NCI-H1930 (cell line): Measurements from ENCODE around the gene CBX4.
A peak's percentile ranks its signal among the peaks of the same experiment; 100 is the strongest.

Experiments used
- DNase-seq, 2 experiments: peaks; one replicate each; lab custom pipeline; 2025; lab: John Stamatoyannopoulos, UW

The CBX4 gene

GRCh38 chr17:79841369-79842135 is 2.3 kb upstream of the CBX4 start:
- no peak for DNase-seq

GRCh38 chr17:79840989-79841286 is 1.7 kb upstream of the CBX4 start:
- DNase-seq = no peak

DNA sequence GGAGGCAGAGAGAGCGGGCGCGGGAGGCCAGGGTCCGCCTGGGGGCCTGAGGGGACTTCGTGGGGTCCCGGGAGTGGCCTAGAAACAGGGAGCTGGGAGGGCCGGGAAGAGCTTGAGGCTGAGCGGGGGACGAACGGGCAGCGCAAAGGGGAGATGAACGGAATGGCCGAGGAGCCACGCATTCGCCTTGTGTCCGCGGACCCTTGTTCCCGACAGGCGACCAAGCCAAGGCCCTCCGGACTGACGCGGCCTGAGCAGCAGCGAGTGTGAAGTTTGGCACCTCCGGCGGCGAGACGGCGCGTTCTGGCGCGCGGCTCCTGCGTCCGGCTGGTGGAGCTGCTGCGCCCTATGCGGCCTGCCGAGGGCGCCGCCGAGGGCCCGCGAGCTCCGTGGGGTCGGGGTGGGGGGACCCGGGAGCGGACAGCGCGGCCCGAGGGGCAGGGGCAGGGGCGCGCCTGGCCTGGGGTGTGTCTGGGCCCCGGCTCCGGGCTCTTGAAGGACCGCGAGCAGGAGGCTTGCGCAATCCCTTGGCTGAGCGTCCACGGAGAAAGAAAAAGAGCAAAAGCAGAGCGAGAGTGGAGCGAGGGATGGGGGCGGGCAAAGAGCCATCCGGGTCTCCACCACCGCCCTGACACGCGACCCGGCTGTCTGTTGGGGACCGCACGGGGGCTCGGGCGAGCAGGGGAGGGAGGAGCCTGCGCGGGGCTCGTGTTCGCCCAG is 1.2 kb upstream of the CBX4 start:
- peak; percentile 63 to 83 for DNase-seq

DNA sequence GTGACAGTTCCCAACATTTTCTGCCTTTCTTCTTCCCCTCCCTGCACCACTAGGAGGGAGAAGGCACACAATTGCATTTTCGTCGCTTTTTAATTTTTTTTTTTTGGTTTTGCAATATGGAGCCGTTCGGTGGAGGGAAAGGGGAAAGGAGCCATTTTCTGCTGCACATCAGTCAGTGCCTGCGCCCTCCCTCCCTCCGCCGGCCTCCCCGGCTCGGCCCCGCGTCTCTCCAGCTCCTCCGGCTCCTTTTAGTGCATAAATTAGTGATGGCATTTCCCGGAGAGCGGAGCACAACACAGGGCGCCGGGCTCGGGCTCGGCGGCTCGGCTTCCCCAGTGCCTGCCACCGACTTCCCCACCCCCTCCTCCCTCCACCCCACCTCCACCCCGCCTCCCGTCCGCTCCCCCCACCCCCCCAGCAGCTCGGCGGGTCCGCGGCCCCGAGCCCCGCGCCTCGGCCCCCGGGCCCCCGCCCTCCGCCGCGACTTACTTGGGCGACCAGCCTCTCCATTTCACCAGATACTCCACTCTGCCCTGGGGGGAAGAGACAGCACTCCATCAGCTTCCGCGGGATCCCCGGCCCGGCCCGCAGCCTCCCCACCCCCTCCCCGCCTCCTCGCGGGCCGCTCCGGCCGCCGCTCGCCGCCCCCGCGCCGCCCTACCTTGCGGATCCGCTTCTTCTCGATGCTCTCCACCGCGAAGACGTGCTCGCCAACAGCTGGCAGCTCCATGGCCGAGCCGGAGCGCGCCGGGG is 542 bp downstream of the CBX4 start:
- no peak for DNase-seq

- DNase-seq = no peak
These were observed 1.2 kb downstream of the CBX4 start for GRCh38 chr17:79837888-79838521.

DNA sequence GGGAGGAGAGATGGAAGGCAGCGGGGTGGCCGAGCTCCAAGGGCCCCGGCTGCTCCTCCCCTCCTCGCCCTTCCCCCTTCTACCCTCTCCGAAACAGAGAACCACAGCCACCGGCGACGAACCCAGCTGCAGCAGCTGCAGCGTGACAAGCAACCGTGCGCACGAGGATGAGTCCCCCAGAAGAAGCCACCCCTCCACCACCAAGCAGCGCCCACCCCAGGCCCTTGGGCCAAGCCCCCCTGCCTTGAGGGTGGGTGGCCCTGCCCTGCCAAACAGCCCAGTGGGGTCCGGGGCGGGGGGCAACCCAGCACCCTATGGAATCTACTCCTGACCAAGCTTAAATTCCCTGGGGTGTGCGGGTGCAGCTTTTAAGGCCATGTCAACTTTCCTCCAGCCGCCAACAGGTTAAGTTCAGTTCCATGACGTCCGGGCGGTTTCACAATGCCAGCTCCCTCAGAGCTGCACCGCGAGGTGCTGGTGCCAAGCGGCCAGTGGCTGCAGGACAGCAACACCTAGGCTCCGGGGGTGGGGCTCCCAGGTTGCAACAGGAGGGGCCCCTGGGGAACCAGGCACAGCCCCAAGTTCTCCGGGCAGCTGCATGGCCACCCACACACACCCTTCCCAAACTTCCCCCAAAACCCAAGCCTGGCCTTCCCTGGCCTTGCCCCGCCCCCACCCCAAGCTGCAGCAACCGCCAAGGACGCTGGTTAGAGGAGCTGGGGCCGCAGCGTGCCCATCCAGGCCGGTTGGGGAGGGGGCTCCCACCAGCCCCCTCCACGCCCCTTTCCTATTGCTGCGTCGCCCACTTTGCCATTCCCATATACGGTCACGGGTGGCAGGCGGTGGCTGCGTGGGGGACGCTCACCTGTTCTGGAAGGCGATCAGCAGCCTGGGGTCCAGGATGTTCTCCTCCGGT is 2.0 kb downstream of the CBX4 start:
- DNase-seq = no peak

DNA sequence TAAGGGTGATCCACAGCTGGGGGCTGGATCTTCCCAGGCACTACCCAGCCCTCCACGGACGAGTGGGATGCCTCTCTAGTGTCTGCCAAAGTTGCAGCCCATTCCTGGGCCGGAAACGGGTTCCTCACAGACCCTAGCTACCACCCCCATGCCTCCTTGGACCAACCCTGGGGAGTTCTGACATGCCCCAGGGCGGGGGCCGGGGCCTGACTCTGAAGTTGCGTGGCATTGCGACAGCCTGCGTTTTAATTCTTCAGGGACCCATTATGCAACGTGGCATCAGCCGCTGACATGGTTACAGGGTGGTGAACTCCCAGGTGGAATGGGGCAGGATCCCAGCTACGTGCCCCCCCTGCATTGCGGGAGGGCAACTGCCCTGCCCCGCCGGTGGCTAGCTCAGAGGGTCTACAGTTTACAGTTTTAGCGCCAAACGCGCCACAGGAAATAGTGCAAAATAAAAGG is 2.7 kb downstream of the CBX4 start:
- peak in 1 of 2 experiments; percentile 22 for DNase-seq

- DNase-seq = no peak
These were observed 3.2 kb downstream of the CBX4 start for GRCh38 chr17:79835953-79836509.

- no peak for DNase-seq
These were observed 3.8 kb downstream of the CBX4 start for GRCh38 chr17:79835470-79835899.

DNA sequence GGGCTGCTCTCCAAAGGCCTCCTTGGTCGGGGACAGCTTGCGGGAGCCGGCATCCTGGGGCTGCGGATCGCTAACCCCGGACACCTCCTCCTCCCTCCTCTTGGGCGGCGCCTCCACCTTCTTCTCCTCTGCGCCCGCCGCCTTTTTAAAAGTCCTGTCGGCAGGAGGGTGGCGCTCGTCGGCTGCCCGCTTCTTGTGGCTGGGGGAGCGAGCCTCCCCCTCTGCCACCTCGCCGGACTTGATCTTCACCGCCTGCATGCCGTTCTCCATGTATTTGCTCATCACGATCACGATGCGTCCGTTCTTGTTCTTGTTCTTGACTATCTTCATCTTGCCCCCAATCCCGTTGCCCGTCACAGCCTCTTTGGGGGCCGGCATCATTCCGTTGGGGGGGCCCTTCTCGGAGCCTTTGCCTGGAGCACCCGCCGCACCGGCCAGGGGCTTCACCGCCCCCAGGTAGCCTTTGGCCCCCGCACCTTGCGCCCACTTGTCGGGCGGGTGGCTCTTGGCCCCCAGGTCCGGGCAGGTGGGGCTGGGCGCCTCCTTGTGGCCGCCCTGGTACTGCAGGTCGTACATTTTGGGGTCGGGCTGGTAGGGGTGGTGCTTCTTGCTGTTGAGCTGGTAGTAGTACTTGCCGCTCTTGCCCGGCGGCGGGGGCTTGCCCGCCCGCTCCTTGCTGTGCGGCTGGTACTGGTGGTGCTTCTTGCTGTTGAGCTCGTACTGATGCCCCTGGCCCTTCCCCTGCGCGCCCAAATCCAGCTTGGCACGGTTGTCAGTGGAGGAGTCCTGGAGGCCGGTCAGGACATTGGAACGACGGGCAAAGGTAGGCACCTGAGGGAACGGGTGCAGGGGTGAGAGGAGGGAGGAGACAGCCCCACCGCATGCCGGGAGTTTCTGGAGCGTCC is 4.4 kb downstream of the CBX4 start:
- no peak for DNase-seq

DNA sequence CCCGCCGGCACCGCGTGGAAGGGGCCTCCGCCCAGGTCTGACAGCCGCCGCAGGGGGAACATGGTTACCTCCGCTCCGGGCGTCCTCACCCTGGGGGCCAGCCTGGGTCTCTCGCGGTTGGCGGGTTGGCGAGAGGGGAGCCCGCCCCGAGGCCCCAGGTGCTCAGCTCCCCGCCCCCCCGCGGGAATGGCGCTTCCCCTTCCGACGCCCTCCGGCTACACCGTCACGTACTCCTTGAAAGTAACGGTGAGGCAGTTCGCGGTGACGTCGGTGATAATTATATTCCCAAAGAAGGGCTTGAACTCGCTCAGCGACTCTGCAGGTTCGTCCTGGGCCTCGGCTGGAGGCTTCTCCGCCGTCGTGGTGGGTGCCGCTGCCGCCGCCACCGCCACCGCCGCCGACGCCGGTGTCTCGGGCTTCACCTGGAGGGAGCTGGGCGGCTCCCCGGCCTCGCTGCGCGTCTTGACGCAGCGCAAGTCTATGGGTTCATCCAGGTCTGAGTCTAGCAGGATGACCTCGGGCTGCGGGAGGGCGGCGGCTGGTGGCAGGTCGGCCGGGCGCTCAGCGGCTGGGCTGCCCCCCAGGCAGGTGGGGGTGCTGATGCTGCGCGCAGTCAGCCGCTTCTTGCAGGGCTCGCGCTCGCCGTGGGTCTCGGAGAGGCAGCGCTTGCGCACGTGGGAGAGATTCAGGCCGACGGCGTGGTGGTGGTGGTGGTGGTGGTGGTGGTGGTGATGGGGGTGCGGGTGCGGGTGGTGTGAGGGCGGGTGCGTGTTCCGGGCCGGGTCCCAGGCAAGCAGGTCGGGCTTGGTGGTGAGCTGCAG is 5.3 kb downstream of the CBX4 start:
- DNase-seq = no peak

GRCh38 chr17:79833110-79833450 is 6.2 kb downstream of the CBX4 start:
- DNase-seq = no peak

DNA sequence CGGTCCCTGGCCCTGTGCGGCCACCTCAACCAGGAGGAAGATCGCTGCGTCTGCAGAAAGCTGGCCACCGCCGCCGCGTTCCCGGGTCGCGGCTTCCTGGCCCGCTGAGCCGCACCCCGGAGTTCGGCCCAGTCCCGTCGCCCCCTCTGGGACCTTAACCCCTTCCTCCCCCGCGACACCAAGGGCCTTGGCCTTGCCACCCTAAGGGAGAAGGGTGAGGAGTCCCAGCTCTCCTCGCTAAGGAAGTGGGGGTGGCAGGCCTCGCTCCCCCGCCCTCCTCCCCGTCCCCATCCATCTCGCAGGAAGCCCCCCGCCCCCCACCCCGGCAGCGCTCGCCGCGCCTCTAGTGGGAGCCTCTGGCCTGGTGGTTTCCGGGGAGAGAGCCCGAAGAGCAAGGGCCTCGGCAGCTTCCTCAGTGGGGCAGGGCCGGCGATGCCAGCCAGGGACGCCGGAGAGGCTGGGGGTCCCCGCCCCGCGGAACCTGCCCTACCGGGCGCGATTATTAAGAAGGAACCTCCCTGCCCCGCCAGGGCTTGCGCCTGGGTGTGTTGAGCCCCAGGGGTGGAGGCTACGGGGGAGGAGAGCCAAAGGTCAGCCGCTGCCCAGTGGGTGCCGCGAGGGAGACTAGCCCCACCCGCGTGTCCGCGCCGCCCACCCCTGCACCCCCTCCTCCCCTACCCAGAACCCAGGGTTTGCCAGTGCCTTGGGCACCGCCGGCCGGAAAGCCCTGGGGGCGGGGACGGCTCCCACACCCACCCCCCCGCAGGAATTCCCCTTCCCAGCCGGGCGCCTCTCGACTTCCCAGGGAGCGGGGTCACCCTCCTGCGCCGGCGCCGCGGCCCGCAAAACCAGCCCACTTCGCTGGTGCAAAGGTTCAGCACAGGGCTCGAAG is 6.8 kb downstream of the CBX4 start:
- DNase-seq = no peak

GRCh38 chr17:79831265-79832217 is 7.7 kb downstream of the CBX4 start:
- no peak for DNase-seq

GRCh38 chr17:79830763-79831264 is 8.4 kb downstream of the CBX4 start:
- no peak for DNase-seq

- no peak for DNase-seq
These were observed 8.9 kb downstream of the CBX4 start for GRCh38 chr17:79830303-79830702.

- no peak for DNase-seq
These were observed 9.8 kb downstream of the CBX4 start for GRCh38 chr17:79829457-79829856.
